Vagina (tissue), 2 donors: ENCODE data around the gene C1orf116. TPM values are rescaled to one million over a fixed set of nuclear protein-coding genes. Genes with fewer than 3 reads are reported as not detected.

ENCODE experiments used
- DNase-seq, 2 donors: peaks; one replicate each; pipeline ENCODE4 v3.0.0-alpha.2; 2017; ENCODE audit errors: extremely low spot score in 2 of 2
- H3K27ac ChIP-seq: fragments of 200-600 bp; sonication (generic); one replicate; pipeline ENCODE4 v1.5.1; 2019
- H3K27me3 ChIP-seq: fragments of 200-600 bp; sonication (generic); one replicate; pipeline ENCODE4 v1.5.1; 2019
- H3K36me3 ChIP-seq, 2 donors: fragments of 200-600 bp; sonication (generic); one replicate each; pipeline ENCODE4 v1.5.1; 2017 to 2019
- H3K4me1 ChIP-seq: fragments of 200-600 bp; sonication (generic); one replicate; pipeline ENCODE4 v1.5.1; 2019
- H3K4me3 ChIP-seq, 2 donors: fragments of 200-600 bp; sonication (generic); 1 replicate in 1 of 2; 2 replicates in 1 of 2; pipeline ENCODE4 v1.5.1; 2016 to 2019
- H3K9me3 ChIP-seq: fragments of 200-600 bp; sonication (generic); one replicate; pipeline ENCODE4 v1.5.1; 2019
- CTCF ChIP-seq, 3 experiments: fragments of 450-650 bp in 2 of 3; fragments of 200-600 bp in 1 of 3; sonication (generic) in 1 of 3; IDR thresholded peaks; one replicate each; pipeline ENCODE4 v1.5.1; 2017 to 2019; ENCODE audit warnings: antibody characterized with exemption in 3 of 3, mild to moderate bottlenecking in 2 of 3, moderate library complexity in 2 of 3
- POLR2A ChIP-seq, 2 donors: fragments of 450-650 bp; IDR thresholded peaks; one replicate each; pipeline ENCODE4 v1.6.1; 2017; ENCODE audit warnings: antibody characterized with exemption in 2 of 2, mild to moderate bottlenecking in 2 of 2, moderate library complexity in 2 of 2
- POLR2AphosphoS5 ChIP-seq, 2 donors: sonication (generic); formaldehyde crosslinking; IDR thresholded peaks; one replicate each; pipeline ENCODE4 v1.9.0; 2017; ENCODE audit warnings: antibody characterized with exemption in 2 of 2, mild to moderate bottlenecking in 2 of 2, low read depth in 1 of 2; ENCODE audit not compliant: insufficient read depth in 1 of 2
- intact Hi-C: fragments of 100-400 bp; cut with DNase I; formaldehyde crosslinking; loops from one replicate; pipeline ENCODE4 v1.15.1; 2023
- total RNA-seq: library from RNA; depleted of rRNA; stranded (reverse); fragments of >200 nt; gene quantifications from one replicate; pipeline ENCODE4 v1.2.3, GENCODE V29; 2016

Gene C1orf116
- total RNA-seq, 1 donor from 2014 or later = 11.8 TPM

- intact Hi-C loops = no loop called here
- H3K36me3 ChIP-seq = no peaks in the 10 kb centered on the region
- H3K4me3 ChIP-seq = no peak overlapping the region
- no peak overlapping the region for H3K27ac ChIP-seq
- no peaks in the 10 kb centered on the region for H3K4me1 ChIP-seq
- peak in 1 of 2 donors; percentile 70 for DNase-seq
- peak in 2 of 3 experiments; percentile 27 for TF ChIP-seq CTCF (IDR thresholded peaks at IDR 0.05)
- no peak for TF ChIP-seq POLR2A (IDR thresholded peaks at IDR 0.05)
- no peak for TF ChIP-seq POLR2AphosphoS5 (IDR thresholded peaks at IDR 0.05; ENCODE audit: insufficient read depth in 1 of 2, low read depth in 1 of 2)
- no peaks in the 10 kb centered on the region for H3K27me3 ChIP-seq
- H3K9me3 ChIP-seq = no peaks in the 10 kb centered on the region
Observed at GRCh38 chr1:206982216-206982615, 50.3 kb downstream of the C1orf116 start.

GRCh38 chr1:206979379-206980043 is 53.0 kb downstream of the C1orf116 start:
- Histone ChIP-seq H3K4me1 (no peaks in the 10 kb centered on the region), H3K4me3 (no peak overlapping the region), H3K27ac (no peak overlapping the region), H3K36me3 (no peaks in the 10 kb centered on the region), H3K27me3 (no peaks in the 10 kb centered on the region), H3K9me3 (no peaks in the 10 kb centered on the region)
- DNase-seq = peak in 1 of 2 donors; percentile 34
- intact Hi-C loops = no loop called here
- no peak for TF ChIP-seq CTCF (IDR thresholded peaks at IDR 0.05)
- no peak for TF ChIP-seq POLR2AphosphoS5 (IDR thresholded peaks at IDR 0.05; ENCODE audit: insufficient read depth in 1 of 2, low read depth in 1 of 2)
- no peak for TF ChIP-seq POLR2A (IDR thresholded peaks at IDR 0.05)

- no peak for TF ChIP-seq POLR2AphosphoS5 (IDR thresholded peaks at IDR 0.05; ENCODE audit: insufficient read depth in 1 of 2, low read depth in 1 of 2)
- TF ChIP-seq CTCF (IDR thresholded peaks at IDR 0.05) = no peak
- no peaks in the 10 kb centered on the region for H3K4me1 ChIP-seq
- DNase-seq = no peak
- intact Hi-C loops = no loop called here
- H3K4me3 ChIP-seq = no peak overlapping the region
- H3K9me3 ChIP-seq = no peaks in the 10 kb centered on the region
- H3K36me3 ChIP-seq = no peaks in the 10 kb centered on the region
- no peak overlapping the region for H3K27ac ChIP-seq
- H3K27me3 ChIP-seq = no peaks in the 10 kb centered on the region
Observed at GRCh38 chr1:206978259-206978658, 54.3 kb downstream of the C1orf116 start.

GRCh38 chr1:206975306-206975705 is 57.2 kb downstream of the C1orf116 start:
- TF ChIP-seq POLR2AphosphoS5 (IDR thresholded peaks at IDR 0.05; ENCODE audit: insufficient read depth in 1 of 2, low read depth in 1 of 2) (no peak), POLR2A (IDR thresholded peaks at IDR 0.05) (no peak), CTCF (IDR thresholded peaks at IDR 0.05) (no peak)
- intact Hi-C loops = no loop called here
- H3K4me3 ChIP-seq = no peak overlapping the region
- no peaks in the 10 kb centered on the region for H3K9me3 ChIP-seq
- no peaks in the 10 kb centered on the region for H3K27me3 ChIP-seq
- peak in 1 of 2 donors; percentile 27 for DNase-seq
- H3K36me3 ChIP-seq = no peaks in the 10 kb centered on the region
- H3K27ac ChIP-seq = no peak overlapping the region
- no peaks in the 10 kb centered on the region for H3K4me1 ChIP-seq

GRCh38 chr1:206974140-206974539 is 58.4 kb downstream of the C1orf116 start:
- peak in 1 of 2 donors; percentile 65 for DNase-seq
- no peak overlapping the region for H3K4me3 ChIP-seq
- H3K9me3 ChIP-seq = no peaks in the 10 kb centered on the region
- TF ChIP-seq POLR2A (IDR thresholded peaks at IDR 0.05) = no peak
- TF ChIP-seq POLR2AphosphoS5 (IDR thresholded peaks at IDR 0.05; ENCODE audit: insufficient read depth in 1 of 2, low read depth in 1 of 2) = no peak
- TF ChIP-seq CTCF (IDR thresholded peaks at IDR 0.05) = no peak
- no peak overlapping the region for H3K27ac ChIP-seq
- no peaks in the 10 kb centered on the region for H3K4me1 ChIP-seq
- H3K27me3 ChIP-seq = no peaks in the 10 kb centered on the region
- no peaks in the 10 kb centered on the region for H3K36me3 ChIP-seq
- intact Hi-C loops = no loop called here
